GM19463 (cell line): ENCODE data around the gene CCDC80.
A peak's percentile ranks its signal among the peaks of the same experiment; 100 is the strongest.

Experiments
- ATAC-seq: cut with Tn5 transposase; IDR thresholded peaks from one replicate; pipeline ENCODE4 v1.9.1; 2021; ENCODE audit warnings: mild to moderate bottlenecking, moderate library complexity; ENCODE audit not compliant: unreplicated experiment

CCDC80 gene, protein sequence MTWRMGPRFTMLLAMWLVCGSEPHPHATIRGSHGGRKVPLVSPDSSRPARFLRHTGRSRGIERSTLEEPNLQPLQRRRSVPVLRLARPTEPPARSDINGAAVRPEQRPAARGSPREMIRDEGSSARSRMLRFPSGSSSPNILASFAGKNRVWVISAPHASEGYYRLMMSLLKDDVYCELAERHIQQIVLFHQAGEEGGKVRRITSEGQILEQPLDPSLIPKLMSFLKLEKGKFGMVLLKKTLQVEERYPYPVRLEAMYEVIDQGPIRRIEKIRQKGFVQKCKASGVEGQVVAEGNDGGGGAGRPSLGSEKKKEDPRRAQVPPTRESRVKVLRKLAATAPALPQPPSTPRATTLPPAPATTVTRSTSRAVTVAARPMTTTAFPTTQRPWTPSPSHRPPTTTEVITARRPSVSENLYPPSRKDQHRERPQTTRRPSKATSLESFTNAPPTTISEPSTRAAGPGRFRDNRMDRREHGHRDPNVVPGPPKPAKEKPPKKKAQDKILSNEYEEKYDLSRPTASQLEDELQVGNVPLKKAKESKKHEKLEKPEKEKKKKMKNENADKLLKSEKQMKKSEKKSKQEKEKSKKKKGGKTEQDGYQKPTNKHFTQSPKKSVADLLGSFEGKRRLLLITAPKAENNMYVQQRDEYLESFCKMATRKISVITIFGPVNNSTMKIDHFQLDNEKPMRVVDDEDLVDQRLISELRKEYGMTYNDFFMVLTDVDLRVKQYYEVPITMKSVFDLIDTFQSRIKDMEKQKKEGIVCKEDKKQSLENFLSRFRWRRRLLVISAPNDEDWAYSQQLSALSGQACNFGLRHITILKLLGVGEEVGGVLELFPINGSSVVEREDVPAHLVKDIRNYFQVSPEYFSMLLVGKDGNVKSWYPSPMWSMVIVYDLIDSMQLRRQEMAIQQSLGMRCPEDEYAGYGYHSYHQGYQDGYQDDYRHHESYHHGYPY

DNA sequence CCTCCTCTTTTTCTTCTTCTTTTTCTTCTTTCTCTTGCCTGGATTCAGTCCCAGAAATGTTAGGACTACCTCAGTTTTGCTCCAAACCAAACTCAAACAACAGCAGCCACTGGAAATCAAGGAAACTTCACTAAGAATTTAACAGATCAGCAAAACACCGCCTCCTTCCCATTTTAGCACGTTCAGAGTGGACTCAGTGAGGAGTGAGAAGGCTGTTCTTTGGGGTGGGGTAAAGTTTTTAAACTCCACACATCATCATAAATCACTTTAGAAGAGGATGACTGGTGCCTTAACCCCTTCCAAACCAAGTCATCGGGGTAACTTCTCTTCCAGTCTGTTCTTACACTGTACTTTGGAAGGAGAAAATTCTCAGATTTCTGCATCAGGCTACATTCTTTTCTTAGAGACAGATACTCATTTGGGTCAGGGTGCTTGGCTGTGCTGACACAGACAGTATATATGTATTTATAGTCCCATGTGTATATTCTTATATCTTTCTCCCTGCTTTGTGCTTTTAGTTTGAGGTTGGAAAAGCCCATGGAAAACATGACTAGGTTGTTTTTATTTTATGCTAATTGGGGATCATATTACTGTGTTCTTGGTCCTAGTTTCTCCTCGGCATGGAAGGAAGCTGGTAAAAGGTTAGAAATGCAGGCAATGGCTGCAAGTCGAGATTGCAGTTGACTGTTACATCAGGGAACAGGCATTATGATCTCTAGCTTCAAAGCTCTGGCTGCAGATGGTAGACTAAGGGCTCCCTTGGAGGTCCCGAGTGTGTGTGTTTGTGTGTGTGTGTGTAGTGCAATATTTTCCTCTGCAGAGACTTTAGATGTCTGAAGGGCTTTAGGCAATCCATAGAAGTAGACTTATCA lies at the start of gene CCDC80:
TSS of gene CCDC80 (minus strand) at position 214 of the 872 bp plus-strand sequence. CDS start 1,238 bp downstream, outside the sequence.
- no peak for ATAC-seq

DNA sequence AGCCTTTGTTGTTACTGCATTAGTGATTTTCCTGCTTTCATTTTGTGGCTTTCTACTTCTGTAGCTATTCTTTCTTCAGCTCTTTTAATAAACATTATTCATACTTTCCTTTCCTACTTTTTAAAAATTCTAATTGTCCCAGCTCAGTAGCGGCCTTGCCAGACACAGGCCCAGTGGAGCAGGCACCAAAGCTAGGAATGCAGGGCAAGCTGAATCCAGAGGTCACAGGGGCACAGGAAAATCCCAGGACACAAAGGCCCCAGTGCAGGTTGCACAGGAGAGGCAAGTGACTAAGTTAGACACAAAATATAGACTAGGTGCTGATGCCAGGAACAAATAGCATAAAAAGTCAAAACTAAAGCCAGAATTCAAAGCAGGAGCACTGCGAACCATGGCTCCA lies 49.0 kb upstream of the CCDC80 start:
- no peak for ATAC-seq

DNA sequence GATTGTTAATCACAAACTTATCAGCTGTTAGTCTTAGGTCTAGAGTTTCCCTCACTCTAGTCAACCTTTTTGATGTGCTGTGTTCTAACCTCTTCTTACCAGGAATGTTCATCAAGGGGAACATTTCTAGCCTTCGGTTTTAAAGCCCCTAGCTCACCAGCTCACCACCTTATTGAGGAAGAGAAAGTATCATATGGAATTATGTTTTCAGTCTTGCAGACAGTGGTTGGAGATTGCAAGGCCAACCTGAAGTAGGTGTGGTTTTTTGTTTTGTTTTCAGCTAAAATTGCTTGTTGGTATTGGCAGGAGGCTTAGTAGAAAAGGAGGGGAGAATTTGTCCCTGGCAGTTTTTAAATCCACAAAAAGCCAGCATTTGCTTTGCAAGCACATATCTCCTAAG lies 48.4 kb upstream of the CCDC80 start:
- no peak for ATAC-seq

DNA sequence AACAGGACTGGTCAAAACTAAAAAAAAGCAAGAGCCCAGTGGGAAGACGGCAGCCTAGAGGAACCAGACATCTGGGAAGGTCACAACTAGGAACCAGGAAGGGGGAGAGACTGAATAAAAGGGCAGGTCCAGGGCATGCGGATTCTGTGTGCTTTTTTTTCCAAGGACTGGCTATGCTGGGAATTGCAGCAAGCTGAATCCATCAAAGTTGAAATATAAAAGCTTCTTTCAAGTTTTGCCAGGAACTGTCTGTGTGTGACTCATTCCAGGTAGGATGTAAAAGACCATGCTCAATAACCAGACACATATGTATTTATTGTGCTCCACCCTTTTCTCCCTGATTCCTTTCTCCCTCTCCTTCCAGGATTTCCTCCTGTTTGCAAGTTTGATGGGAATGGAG lies 47.9 kb upstream of the CCDC80 start:
- ATAC-seq, result no peak

DNA sequence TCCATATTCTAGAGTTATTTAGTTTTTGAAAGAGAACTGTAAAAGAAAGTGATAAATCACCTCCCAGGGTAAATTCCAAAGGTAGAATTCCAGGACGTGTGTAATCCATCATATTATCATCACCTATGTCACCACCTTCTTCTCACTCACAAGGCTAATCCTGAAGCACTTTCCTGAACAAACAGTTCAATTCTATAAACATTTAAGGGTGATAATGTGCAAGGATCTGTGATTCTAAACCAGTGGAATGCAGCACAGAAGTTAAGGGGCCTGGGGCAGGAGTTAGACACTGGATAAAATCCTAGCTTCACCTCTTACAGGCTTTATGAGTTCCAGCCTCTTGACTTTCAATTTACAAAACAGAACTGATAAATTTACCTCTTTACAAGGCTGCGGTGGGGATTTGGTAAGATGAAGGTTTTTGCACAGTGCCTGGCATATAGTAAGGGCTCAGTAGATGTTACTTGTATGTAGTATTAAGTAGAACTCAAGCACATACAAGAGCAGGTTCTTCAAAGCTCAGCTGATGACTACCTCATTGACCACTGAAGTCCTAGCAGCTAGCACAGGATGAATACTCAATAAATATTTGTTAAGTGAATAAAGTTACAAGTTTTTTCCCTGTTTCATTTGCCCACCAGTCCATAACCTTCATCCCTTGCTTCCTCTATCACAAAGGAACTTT lies 47.3 kb upstream of the CCDC80 start:
- no peak for ATAC-seq

DNA sequence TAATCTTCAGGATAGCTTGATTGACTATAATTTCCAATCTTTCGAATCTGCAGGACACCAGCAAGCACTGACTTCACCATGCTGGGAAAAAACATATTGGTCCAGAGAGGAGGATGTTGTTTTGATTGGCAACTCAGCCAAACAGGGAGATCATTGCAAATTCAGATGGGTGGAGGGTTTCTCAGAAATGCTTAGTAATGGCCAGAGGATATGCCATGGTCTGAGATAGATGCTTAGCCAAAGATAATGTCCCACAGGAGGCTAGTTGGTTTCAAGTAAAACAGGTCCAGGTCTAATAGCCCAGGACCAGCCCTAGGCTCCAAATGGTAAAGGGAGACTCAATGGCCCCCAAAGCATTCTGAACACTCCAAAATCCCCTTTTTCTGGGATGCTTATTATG lies 46.7 kb upstream of the CCDC80 start:
- ATAC-seq, result no peak

DNA sequence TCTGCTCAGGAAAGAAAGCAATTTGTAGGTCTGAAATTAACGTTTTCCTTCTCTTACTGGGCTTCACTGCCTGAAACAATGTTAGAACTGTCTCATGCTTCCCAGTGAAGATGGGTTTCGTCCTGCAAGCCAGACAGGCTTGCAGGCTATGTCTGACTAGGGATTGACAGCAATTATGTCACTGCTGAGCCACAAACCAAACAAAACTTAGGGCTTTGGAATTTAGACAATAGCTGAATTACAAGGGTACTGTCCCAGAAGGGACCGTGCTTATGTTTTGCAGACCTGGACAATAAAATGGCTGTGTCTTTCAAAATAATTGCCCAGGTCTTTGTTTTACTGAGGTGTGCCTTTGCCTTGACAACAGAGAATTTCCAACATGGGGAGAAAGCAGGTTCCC lies 46.3 kb upstream of the CCDC80 start:
- ATAC-seq, result no peak

DNA sequence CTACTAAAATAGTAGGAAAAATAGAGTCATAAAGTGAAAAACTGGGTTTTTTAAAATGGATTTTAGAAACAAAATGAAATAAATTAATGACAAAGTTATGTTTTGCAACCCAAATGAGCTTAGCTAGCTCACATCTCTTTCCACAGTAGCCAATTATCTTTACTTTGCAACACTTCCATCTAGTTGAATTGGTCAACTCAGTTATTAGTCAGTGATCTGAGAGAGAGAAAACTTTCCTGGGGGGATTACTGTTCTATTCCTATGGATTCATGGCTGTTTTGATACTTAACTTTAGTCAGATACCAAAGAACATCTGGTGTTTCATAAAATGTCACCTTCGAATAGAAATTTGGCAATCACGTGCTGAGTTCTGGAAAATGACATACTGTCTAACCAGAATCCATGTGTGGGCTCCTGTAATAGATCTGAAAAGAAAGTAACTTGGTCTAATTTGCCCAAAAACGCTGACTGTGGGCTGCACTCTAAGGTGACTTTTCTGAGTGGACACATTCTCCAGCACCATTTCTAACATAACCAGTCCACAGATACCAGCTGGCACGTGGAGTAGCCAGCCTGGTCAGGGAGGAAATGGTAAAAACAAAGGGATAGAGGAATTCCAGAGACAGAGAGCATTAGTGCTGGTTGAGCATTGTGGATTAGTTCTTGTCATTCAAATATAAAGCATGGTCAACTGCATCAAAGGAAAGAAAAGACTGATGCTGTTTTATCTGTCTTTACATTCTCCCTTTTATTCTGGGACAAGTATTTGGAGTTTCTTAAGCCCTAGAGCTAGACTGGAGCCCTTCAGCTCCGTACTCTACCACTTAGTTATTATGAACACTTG lies 45.2 kb upstream of the CCDC80 start:
- ATAC-seq, result no peak

DNA sequence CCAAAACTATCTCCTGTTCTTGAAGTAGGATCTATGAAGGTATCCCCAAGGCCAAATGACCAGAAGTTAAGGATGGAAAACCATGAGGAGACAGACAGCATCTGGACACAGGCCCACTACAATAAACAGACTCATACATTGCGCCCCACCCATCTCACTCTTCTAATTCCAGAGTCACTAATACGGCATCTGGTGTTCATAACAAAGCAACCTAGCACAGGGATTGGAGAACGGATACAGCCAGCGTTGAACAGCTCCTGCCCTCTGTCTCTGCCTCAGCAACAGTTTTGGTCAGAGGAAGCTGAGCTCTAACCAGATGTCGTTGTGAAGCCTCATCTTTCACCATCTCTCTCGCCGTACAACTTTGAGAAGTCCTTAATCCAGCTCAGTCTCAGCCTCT lies 44.5 kb upstream of the CCDC80 start:
- ATAC-seq, result no peak

DNA sequence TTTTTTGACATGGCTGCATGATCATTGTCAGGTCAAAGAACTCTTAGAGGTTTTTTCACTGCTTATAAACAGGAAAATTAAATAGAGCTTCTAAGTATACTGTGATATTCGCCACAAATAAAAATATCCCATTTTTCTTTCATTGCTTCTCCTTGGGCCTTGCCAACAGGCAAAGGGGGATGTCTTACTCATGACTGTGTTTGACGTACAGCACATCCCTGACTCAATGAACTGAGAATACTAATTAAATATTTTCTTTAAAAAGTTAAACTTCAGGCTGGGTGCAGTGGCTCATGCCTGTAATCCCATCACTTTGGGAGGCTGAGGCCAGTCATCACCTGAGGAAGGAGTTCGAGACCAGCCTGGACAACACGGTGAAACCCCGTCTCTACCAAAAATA lies 41.4 kb upstream of the CCDC80 start:
- no peak for ATAC-seq

DNA sequence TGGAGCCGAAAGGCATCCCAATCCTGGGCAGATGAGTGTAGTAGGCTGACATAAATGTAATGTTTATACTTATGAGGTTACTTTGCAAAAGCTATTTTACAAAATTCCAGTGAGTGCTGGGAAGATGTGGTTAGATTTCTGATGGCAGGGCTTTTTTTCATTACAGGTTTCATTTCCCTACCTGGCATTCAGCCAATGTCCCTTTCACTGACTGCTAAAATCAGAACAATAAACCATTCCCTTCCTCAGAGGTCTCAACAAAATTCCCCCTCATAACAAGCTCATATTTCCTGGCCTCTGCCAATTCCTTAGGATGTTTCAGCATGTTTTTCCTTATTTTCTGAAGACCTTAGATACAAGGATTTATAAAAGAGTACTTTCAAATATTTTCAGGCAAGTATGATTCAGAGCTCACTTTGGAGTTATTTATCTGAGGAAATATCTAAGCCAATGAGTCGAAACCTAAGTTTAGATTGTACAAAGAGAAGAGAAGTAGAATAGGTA lies 40.9 kb upstream of the CCDC80 start:
- no peak for ATAC-seq

DNA sequence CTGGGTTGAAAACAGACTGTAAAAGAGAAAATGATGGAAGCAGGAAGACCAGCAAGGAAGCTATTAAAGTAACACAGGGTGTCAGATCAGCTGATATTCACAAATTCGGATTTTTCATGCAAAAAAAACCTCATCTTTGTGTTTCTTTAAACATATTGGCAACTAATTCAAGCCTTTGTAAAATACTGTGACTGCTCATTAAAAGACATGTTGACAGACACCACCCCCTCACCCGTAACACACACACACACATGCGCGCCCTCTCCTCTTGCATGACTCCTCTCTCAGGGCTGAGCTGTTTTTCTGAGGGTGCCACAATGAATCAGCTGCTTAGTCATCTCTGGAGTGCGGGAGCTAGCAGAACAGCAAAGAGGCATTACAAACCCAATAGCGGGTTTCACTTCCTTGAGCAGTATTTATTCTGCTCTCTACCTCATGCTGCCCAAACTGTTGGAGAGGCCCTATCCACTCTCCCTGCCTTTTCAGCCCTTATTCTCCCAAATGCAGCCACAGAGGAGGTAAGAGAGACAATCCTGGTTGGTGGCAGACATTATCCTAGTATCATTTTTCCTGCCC lies 35.8 kb upstream of the CCDC80 start:
- ATAC-seq, result peak; percentile 99

DNA sequence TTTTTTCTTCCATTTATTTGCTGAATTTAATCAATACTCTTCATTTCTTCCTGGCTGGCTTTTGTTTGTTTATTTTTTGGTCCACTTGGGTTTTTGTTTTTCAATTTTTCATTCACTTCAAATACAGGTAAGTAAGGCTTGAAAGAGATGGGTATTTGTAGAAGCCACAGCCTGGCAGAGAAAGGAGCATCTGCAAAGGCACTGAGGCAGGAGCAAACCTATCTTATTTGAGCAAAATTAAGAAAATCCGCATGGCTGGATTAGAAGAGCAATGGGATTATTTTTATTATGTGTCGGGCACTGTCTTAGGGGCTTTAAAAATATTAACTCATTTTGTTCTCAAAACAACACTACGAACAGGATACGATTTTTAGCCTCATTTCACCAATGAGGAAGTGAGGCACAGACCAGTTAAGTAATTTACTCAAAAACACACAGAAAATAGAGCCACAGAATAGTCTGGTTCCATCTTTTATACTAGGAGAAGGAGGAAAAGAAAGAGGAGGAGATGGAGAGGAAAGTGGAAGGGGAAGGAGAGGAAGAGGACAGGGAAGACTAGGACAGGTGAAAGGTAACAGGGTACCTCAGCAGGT lies 35.1 kb upstream of the CCDC80 start:
- no peak for ATAC-seq

DNA sequence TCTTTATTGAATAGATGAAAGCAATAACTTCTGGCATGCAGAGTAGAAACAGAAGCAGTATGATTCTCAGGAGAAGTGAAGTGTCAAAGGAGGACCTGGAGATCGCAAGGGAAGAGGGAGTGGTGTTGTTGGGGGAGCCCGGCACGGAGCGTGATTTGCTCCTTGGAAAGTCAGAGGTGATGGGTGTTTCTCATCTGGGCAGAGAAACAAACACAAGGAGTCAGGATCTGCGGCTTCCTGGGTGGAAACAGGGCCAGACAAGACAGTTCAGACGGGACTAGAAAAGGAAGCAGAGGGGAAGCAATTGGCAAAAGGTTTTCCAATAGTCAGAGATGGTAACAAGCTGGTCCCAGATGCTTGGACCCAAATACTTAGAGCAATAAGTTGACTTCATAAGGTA lies 34.4 kb upstream of the CCDC80 start:
- no peak for ATAC-seq

DNA sequence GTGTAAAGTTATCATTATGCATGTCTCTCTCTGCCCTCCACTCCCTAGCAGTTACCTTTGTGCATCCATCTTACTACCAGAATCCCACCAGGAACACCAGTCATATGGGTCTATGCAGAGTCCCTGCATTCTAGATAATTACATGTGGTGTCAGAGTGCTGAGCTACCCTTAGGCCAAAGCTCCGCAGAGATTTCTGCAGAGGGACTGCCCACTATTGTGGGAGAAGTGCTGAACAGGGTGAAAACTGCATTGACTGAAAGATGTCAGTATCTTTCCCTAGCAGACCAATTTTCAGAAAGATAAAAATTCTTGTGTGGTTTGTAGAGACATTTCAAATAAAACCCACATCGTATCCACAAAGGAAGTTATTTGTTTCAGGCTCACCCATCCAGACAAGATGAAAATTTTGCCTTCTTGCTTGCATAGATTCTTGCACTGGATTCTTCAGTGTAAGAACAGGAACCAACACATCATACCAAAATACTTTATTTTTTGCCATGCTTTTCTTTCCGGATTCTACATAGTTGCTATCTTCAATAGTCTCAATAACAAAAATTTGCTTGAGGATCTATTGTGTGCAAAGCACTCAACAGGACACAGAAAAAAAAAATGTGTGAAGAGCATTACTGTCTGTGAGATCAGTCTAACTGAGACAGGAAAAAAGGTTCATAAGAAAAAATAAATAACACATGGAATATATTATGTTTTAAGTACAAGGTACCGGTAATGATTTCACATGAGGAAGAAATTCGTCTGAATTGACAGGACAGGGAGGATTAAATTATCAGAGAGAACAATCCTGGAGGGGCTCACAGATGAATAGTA lies 32.0 kb upstream of the CCDC80 start:
- no peak for ATAC-seq

DNA sequence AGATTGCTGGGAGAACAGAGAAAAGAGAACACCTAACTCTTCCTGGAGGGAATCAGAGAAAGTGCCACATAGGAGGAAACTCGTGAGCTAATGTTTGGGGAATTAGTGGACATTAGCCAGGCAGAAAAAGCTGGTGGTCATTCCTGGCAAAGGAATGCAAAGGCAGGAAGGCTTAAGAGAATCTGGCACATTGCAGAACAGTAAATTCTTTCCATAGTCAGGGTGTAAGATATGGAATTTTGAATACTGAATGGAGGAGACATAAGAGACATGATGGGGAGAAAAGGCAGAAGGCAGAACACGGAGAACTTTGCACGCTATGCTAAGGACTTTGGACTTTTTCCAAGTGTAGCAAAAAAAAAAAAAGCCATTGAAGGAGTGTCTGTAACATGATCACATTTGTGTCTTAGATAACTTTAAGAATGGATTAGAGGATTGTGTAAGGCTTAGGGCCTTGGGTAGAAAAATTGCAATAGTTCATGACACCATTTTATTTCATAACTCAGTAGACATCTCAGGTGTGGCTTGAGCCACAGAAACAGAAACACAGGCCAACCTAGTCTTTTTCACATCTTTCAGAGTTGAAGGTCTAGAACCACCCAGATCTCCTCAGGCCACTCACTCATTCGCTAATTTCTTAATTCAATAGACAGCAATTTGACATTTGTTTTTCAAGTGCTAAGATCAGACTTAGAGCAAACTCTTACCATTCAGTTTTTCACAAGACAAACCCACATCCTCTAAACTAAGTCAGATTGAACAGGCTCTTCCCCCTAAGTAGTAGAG lies 31.2 kb upstream of the CCDC80 start:
- ATAC-seq, result no peak

DNA sequence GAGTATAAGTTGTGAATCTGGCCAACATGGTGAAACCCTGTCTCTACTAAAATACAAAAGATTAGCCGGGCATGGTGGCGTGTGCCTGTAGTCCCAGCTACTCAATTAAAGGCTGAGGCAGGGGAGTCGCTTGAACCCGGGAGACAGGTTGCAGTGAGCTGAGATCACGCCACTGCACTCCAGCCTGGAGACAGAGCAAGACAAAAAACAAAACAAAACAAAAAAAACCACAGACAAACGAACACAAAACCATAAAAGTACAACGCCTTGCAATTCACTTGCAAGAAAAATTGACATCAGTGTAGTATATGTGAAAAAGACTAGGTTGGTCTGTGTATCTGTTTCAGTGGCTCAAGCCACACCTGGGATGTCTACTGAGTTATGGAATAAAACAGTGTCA lies 29.9 kb upstream of the CCDC80 start:
- no peak for ATAC-seq
